Activated CD4-positive, CD25-positive, alpha-beta regulatory T cell (primary cell): ENCODE data around the gene IST1.

Experiments
- DNase-seq, 4 experiments: peaks; one replicate each; lab custom pipeline; 2025; lab: John Stamatoyannopoulos, UW

The IST1 gene

DNA sequence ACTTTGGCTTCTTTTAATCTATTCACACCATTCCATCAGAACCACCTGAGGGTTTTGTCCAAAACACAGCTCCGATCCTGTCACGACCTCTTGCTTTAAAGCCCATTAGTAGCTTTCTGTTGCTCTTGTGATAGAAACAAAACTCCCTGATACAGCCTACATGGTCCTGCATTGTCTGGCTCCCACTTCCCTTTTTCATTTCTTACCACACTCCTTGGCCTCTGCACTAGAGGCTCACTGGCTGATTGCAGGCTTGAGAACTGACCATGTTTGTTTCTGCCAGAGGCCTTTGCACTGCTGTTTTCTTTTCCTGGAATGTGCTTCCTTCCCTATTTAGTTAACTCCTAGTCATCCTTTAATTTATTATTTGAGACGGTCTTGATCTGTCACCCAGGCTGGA lies 23.7 kb downstream of the IST1 start:
- no peak for DNase-seq

DNA sequence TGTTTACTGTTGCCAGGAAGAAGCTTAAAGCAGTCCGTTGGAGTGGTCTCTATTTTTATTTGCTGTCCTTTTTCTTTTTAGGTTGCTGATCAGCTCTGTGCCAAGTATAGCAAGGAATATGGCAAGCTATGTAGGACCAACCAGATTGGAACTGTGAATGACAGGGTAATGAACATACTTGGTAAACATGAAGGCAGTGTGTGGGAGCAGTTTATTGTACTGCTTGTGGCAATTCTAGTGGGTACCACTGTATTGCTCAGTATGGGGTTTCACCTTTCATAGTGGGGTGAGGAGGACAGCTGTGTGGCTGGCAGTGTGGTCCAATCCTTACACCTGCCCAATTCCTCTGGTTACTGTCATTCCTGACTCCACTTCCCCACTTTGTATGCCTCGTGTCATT lies 25.3 kb downstream of the IST1 start:
- DNase-seq: no peak

DNA sequence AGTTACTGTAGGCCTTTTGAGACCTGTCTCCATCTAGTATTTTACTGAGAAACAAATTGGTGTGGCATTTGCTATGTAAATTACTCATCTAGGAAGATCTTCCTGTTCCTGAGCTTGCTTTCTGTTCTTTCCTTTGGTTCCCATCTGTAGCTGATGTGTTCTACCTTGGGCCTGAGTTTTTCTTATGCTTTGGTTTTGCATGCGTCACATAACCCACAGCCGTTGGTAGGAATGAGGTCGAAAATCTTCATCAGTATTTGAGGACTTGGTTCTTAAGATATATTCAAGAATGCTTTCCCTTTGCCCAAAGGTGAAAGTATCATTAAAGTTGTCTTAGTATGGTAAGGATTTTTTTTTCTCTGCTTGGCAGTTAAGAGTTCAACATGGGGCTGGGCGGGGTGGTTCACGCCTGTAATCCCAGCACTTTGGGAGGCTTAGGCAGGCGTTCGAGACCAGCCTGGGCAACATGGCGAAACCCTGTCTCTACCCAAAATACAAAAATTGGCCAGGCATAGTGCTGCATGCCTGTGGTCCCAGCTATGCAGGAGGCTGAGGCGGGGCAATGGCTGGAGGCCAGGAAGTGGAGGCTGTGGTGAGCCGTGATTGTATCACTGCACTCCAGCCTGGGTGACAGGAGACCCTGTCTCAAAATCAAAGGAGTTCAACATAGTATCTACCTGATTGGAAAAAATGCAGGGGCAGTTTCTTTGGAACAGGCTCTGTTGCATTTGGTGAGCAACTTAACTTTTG lies 28.8 kb downstream of the IST1 start:
- no peak for DNase-seq

DNA sequence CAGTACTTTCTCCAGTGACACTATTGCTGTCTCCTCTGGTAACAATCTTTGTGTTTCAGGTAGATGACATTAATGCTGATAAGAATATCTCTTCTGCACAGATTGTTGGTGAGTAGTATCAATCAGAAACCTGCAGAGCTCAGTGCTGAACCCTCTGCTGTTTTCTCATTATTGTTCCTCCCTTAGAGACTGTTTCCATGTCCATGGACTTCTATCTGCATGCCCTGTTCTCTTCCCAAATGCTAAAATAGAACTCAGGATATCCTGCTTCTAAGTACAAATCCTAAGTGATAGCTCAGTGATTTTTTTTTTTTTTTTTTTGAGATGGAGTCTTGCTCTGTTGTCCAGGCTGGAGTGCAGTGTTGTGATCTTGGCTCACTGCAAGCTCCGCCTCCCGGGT lies 29.4 kb downstream of the IST1 start:
- no peak for DNase-seq

DNA sequence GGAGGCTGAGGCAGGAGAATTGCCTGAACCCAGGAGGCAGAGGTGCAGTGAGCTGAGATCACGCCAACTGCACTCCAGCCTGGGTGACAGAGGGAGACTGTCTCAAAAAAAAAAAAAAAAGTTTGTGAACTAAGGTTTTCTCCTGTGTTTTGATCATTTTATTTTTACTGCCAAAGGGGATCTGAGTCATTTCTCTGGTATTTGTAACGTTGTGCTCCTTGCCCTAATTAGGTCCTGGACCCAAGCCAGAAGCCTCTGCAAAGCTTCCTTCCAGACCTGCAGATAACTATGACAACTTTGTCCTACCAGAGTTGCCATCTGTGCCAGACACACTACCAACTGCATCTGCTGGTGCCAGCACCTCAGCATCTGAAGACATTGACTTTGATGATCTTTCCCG lies 32.1 kb downstream of the IST1 start:
- DNase-seq: no peak

DNA sequence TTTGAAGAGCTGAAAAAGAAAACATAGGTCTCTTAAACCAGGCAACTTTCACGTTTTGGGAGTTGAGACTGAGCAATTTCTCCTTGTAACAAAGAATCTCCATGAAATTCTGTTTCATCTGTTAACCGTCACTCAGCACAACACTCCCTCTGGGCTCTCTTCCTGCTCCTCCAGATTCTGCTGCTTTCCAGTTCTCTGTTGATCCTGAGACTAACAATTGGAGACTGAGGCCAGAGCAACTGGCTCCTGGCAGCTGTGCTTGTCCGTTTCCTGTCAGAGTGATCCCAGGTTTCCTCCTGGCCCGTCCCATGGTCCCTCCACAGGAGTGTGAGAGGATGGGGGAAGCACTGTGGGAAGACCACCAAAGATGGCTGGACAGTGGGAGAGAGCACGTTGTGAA lies 32.5 kb downstream of the IST1 start:
- no peak for DNase-seq

DNA sequence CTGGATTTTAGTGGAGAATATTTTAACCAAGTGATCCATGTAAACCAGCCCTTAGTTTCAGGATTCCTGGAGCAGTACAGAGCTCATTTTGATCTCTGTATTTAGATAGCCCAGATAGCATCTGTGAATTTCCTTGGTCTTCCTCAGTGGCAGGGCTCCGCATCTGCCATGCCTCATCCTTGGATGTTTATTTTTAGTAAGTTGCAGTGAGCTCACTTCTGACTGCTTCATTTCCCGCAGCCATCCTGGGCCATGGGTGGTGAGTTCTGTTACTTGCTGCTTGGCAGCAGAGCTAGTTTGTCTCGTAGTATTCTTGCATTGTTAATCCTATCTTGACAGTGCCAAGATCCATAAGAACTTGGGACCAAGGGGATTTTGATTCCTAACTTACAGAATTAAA lies 33.7 kb downstream of the IST1 start:
- DNase-seq: no peak

DNA sequence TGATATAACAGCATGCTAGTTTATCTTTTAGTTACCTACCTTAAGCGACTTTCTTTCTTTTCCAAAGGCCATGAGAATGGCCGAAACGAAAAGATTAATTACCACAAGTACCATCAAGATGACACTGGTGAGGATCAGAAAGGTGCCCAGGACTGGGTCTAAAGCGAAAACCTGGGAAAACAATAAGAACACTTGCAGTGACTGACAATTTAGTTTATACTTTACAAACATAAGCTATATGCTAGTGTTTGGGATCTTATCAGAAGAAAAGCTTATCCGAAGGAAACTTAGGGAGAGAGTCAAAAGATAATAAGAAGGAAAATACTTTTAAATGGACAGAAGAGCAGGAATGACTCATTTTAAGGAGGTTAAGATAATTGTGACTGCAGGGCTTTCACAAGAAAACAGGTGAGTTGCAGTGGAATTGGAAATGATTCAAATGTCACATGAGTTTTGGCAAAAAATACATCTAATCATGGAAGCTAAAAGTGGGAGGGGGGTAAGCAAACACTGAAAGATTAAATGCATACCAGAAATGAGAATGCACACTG lies 34.8 kb downstream of the IST1 start:
- DNase-seq: no peak

DNA sequence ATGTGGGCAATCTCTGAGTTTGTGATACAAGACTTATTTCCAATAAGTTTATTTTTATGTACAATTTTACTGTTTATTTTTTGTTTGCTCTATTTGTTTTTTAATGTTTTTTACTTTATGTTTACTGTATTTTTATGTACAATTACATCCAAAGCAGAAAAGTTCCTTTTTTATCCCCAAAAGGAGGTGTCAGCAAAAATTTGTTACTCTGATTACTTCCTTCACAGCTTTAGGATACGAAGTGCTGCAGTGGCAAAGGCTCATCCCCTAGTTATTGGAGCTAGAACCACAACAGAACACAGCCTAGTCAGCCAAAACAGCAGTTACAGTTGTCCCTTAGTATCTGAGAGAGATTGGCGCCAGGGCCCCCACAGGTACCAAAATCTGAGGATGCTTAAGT lies 35.7 kb downstream of the IST1 start:
- no peak for DNase-seq

DNA sequence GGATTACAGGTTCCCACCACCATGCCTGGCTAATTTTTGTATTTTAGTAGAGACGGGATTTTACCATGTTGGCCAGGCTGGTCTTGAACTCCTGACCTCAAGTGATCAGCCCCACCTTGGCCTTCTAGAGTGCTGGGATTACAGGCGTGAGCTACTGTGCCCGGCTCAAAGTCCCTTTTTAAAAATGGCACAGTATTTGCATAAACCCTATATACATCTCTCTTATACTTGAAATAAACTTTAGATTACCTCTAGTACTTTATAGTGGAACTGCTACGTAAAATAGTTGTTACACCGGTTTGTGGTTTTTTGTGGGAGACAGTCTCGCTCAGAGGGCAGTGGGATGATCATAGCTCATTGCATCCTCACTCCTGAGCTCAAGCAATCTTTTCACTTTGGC lies 36.3 kb downstream of the IST1 start:
- DNase-seq: no peak

DNA sequence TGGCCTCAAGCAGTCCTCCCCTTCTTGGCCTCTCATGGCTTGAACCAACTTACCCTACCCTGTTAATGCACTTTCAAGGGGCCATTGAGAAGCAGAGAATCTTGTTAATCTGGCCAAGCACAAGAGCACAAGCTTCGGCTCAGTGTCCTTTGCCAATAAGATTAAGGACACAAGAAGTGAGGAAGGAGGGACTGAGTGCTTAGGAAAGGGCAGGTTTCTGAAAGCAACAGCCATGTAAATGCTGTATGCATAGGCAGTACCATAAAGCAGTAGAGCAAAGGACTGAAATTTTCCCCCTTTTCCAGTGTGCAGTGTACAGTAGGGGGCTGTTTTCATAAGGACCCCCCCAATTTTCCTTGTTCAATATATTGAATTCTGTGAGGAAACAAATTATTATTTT lies 37.7 kb downstream of the IST1 start:
- no peak for DNase-seq

DNA sequence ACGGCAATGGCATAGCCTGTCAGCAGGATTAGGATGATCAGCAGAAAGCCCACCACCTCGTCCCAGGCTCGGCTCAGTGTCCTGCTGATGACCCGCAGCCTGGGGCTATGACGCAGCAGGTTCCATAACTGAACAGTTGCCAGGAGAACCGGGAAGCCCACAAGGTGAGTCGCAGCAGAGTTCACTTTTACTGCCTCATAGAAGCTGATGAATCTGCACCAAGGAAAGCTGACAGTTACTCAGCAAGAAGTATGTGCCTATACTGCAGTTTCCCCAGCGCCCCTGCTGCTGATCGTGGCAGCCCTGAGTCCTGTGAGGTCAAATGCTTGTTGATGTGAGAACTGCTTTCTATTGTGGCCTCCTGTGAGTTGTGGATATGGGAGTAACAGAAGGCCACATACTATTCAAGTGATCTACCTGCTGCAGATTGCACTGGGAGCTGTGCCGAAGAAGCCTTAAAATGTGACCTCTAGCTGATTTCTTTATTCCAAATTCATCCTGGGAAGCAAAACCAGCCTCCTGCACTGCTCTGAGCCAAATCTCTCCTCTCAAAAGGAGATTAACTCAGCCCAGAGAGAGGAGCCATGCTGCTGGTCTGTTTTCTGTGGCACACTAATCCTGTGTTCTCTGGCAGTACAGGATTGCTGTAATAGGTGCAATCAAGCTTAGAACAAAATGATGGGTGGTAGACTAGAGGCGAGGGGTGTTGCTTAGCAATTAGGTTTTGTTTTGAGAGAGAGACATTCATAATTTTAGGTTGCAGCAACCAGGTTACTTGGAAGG lies 38.8 kb downstream of the IST1 start:
- no peak for DNase-seq

DNA sequence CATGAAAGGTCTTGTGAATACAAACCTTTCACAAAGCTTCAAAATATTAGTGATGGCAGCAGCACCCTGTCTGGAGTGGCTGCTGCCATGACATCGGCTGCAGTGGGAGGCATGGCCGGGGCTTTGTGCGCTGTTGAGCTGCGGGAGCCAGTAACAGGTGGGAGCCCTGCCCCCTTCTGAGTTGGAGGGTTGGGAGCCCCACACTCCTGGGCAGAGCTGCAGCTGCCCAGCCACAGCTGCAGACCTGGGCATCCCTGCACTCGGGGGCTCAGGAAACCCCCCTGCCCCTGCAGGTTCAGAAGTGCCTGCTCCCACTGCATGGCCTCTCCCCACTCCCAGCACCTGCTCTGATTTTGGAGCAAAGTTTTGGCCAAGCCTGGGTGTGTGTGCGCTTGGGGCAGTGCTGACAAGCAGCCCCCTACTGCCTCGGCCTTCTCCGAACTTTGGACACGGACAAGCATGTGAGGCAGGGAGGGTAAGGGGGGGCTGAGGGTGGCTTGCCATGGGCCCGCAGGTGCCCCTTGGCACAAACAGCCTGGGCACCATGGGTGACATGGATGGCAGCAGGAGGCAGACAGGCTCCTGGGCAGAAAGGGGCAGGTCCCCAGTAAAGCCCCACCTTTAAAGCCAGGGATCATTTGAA lies 42.7 kb downstream of the IST1 start:
- no peak for DNase-seq

DNA sequence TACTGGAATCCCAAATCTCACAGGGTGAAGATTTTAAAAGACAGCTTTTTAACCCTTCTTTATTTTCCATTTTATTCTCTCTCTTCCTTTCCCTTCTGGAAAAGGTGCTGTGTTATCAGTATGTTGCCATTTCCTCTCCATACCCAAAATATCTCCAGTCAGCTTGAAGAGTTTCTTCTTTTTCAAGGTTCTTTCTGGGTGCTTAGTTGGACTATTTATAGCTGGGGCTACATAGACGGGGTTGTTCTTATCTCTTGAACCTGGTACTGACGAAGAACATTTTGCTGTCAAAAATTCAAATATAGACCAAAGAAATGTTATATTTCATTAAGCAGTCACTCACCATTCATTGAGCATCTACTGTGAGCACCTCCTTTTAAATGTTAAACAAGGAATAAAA lies 48.6 kb downstream of the IST1 start:
- no peak for DNase-seq

DNA sequence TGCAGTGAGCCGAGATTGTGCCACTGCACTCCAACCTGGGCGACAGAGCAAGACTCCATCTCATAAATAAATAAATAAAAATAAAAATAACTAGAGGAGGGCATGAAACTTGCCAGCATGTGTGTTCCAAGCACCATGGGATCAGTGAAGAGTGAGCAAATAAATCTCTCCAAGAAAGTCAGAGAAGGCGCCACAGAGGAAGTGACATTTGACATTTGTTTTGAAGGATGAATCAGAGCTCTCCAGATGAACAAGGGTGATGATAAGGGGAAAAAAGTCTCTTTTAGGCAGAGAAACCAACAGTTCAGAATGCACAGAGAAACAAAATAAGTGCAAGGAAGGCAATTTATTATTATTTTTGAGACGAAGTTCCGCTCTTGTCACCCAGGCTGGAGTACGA lies 50.3 kb downstream of the IST1 start:
- DNase-seq: no peak

DNA sequence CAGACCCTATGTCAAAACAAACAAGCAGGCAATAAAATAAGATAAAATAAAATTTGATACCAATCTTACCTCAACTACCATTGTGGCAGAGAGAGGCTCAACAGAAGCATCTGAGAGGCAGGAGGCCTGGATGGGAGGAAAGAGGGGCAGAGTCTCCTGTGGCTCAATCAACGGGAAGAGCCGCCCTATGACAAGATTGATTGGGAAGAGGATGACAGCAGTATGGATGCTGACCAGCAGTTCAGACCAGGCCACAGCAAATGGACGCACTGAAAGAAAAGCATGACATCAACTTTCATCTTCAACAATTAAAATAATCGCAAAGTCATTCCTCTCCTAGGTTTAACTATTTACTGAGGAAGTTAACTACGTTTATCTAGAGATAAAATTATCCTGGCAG lies 57.5 kb downstream of the IST1 start:
- no peak for DNase-seq

DNA sequence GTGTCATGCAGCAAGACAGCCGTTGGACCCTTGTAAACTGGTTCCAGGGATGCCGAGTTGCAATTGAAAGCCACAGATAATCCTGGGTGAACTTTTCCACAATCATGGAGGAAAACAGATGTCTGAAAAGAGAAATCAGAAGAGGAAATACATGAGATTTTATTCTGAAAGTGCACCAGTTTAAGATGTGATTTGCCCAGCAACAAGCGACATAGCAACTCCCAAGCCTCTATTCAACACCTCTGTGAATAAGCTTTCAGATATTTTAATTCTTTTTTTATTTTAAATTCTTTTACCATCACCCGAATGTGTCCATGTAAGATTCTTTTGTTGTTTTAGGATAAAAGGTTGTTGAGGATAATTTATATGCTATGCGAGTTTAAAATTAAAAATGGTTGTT lies 58.8 kb downstream of the IST1 start:
- no peak for DNase-seq

DNA sequence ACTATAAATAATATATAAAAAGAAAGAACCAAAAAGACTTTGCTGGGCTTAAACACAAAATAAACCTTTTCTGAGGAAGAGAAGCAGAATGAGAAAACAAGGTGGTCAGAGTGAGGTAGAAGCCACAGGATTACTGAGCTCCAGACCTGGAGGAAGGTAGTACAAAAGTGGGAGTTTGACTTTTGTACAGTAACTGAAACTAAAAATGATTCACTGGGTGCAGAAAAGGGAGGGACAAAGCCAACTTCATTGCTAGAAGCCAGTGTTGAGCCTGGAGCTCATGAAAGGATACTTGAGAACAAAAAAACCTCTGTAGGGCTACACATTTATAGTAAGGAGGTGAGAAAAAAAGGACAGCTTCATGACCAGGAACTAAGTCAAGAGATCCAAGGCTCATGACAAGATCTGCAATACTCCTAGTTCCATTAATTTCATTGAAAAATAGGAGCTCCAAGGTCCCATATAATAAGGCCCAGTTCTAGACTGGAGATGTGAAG lies 59.4 kb downstream of the IST1 start:
- no peak for DNase-seq

DNA sequence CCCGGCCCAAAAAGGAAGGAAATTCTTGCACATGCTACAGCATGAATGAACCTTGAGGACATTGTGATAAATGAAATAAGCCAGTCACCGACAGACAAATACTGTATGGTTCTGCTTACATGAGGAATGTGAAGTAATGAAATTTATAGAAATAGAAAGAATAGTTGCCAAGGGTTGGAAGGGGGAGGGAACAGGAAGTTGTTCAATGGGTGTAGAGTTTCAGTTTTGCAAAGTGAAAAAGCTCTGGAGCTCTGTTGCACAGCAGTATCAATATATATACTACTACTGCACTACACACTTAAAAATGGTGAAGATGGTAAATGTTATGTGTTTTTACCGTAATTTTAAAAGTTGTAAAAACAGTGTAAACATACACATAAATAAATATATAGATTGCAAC lies 61.2 kb downstream of the IST1 start:
- DNase-seq: no peak

DNA sequence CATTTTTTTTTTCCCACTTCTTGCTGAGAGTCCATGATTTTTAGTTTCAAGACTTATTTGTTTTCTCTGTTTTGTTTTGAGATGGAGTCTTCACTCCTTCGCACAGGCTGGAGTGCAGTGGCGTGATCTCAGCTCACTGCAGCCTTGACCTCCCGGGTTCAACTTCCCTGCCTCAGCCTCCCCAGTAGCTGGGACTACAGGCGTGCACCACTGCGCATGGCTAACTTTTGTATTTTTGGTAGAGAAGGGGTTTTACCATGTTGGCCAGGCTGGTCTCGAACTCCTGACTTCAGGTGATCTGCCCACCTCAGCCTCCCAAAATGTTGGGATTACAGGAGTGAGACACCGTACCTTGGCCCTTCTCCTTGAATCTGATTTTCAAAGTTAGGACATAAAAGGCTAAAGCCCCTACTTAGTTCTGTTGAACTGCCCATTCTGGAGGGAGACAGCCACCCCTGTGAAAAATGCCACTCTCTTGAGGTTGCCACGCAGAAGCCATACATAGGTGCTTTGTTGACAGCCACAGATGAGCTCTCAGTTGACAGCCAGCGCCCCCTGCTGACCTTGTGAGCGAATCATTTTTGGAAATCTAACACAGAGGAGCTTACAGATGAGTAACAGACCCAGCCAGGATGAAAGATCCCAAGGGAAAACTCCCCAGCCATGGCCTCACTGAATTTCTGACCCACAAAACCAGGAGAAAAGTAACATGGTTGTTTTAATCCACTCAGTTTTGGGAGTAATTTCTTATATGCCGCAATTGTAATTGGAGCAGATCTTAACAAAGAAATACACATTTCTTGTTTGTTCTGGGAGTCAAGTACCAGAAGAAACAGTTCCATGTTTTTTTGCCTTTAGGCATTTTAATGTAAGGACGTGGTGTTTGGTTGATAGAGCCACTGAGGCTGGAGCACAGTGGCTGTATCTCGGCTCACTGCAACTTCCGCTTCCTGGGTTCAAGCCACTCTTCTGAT lies 66.0 kb downstream of the IST1 start:
- peak; percentile 50 to 74 (median 64) for DNase-seq

DNA sequence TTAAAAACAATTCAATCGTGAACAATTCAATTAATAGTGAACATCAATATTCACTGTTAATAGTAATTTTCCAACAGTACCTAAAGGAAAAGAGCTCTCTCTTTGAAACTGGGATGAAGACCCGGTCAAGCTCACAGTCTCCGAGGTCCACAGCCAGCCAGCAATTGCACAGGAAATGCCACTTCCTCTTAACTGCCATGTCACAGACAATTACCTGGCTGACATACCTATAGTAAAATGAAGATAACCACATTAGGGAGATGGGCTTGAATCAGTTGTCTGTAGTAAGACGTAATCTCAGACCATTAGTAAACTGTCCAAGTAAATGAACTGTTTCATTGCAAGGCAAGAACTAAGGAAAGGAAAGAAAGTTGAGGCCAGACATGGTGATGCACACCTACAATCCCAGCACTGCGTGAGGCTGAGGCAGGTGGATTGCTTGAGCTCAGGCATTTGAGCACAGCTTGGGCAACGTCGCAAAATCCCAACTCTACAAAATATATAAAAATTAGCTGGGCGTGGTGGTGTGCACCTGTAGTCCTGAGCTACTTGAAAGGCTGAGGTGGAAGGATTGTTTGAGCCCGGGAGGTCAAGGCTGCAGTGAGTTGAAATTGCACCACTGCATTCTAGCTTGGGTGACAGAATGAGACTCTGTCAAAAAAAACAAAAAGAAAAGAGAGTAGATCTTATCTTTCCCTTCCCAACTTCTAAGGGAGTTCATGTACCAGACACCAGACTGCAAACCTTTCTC lies 68.0 kb downstream of the IST1 start:
- no peak for DNase-seq
